Mesangial cell (primary cell): ENCODE results near the gene TMEM191C. TPM values are rescaled to one million over a fixed set of nuclear protein-coding genes. Genes with fewer than 3 reads are reported as not detected.

Source experiments
- total RNA-seq: library from RNA; depleted of rRNA; stranded (reverse); fragments of >200 nt; gene quantifications from 2 replicates; pipeline ENCODE4 v1.2.3, GENCODE V29; 2015

The TMEM191C gene
- total RNA-seq = 0.98 and 1.3 TPM in 2 replicates

GRCh38 chr22:21467337-21468193, at the start of gene TMEM191C:
Gene TMEM191C, plus strand, starts transcription at chr22:21467387. Its CDS starts 73 bp downstream, at chr22:21467460.

Other genes with a start within 250 kb of the TMEM191C start
- gene RIMBP3B, start 83.6 kb upstream of the TMEM191C start, total RNA-seq = not detected in 2 replicates
- 3.1 and 3.5 TPM in 2 replicates for gene HIC2, start 50.0 kb upstream of the TMEM191C start, total RNA-seq
- 0.13 and 0.33 TPM in 2 replicates for gene RIMBP3C, start 84.1 kb downstream of the TMEM191C start, total RNA-seq
- 48.3 and 71.0 TPM in 2 replicates for gene UBE2L3, start 100.3 kb downstream of the TMEM191C start, total RNA-seq
- 60.8 and 90.0 TPM in 2 replicates for gene YDJC, start 162.6 kb downstream of the TMEM191C start, total RNA-seq
- 0.13 and 0.16 TPM in 2 replicates for gene CCDC116, start 165.4 kb downstream of the TMEM191C start, total RNA-seq
- gene SDF2L1, start 174.9 kb downstream of the TMEM191C start, total RNA-seq = 47.8 and 126 TPM in 2 replicates
- 34.5 and 35.6 TPM in 2 replicates for gene PPIL2, start 198.6 kb downstream of the TMEM191C start, total RNA-seq